Suprapubic skin (tissue), 4 donors: Measurements from ENCODE around the gene MGAT5. TPM values are rescaled to one million over a fixed set of nuclear protein-coding genes. Genes with fewer than 3 reads are reported as not detected.

Experiments used
- DNase-seq, 2 donors: peaks; one replicate each; pipeline ENCODE4 v3.0.0-alpha.2; 2019; ENCODE audit warnings: low spot score in 2 of 2
- H3K27ac ChIP-seq: fragments of 200-600 bp; sonication (generic); one replicate; pipeline ENCODE4 v1.5.1; 2019
- H3K27me3 ChIP-seq: fragments of 200-600 bp; sonication (generic); one replicate; pipeline ENCODE4 v1.5.1; 2019
- H3K36me3 ChIP-seq: fragments of 200-600 bp; sonication (generic); one replicate; pipeline ENCODE4 v1.5.1; 2019
- H3K4me1 ChIP-seq: fragments of 200-600 bp; sonication (generic); one replicate; pipeline ENCODE4 v1.5.1; 2019
- H3K4me3 ChIP-seq: fragments of 200-600 bp; sonication (generic); one replicate; pipeline ENCODE4 v1.5.1; 2019; ENCODE audit warnings: mild to moderate bottlenecking
- H3K9me3 ChIP-seq: fragments of 200-600 bp; sonication (generic); one replicate; pipeline ENCODE4 v1.5.1; 2019
- CTCF ChIP-seq, 2 donors: fragments of 200-600 bp in 1 of 2; fragments of 450-650 bp in 1 of 2; sonication (generic) in 1 of 2; IDR thresholded peaks; one replicate each; pipeline ENCODE4 v1.5.1; 2016 to 2019; ENCODE audit warnings: antibody characterized with exemption in 2 of 2, mild to moderate bottlenecking in 1 of 2, moderate library complexity in 1 of 2
- EP300 ChIP-seq: sonication (generic); formaldehyde crosslinking; IDR thresholded peaks from one replicate; pipeline ENCODE4 v1.6.1; 2017; ENCODE audit warnings: antibody characterized with exemption
- POLR2A ChIP-seq, 2 donors: fragments of 450-650 bp; IDR thresholded peaks; one replicate each; pipeline ENCODE4 v1.6.1; 2017; ENCODE audit warnings: antibody characterized with exemption in 2 of 2, mild to moderate bottlenecking in 2 of 2, moderate library complexity in 2 of 2
- POLR2AphosphoS5 ChIP-seq, 3 donors: sonication (generic); formaldehyde crosslinking; IDR thresholded peaks; one replicate each; pipeline ENCODE4 v1.6.1; 2017; ENCODE audit warnings: antibody characterized with exemption in 3 of 3
- WGBS: methylation state at CpG from one replicate; pipeline ENCODE4 v1.1.5; 2018; 5-methylcytosine and 5-hydroxymethylcytosine counted together
- total RNA-seq, 4 donors: library from RNA; depleted of rRNA; stranded (reverse); fragments of >200 nt; gene quantifications; one replicate each; pipeline ENCODE4 v1.1.0, GENCODE V29; 2016

The MGAT5 gene
- total RNA-seq, 4 donors from 2014 or later, result 16.9 to 42.1 (median 32.9) TPM

DNA sequence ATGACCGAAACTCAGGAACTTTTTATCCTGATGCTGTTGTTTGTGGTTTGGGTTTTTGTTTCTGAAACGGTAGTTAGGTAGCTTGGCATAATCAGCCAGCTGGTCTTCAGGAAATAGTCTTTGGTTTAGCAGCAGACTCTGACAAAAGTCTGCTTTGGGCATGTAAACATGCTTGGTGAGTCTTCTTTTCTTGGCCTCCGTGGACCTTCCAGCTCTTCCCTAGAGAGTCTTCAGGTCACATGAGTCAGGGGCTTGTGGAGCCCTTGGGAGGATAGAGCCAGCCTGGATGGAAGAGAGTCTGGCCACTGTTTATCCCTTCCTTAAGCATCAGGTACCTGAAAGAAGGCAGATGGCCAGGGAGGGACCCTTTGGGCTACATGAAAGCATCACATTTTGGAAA is 154.5 kb downstream of the MGAT5 start:
- Histone ChIP-seq H3K4me1 (peaks cover 60% of the 10 kb centered on the region), H3K9me3 (no peaks in the 10 kb centered on the region), H3K27me3 (no peaks in the 10 kb centered on the region), H3K27ac (no peak overlapping the region), H3K36me3 (peaks cover 3% of the 10 kb centered on the region), H3K4me3 (no peak overlapping the region)
- TF ChIP-seq CTCF (IDR thresholded peaks at IDR 0.05) (no peak), POLR2A (IDR thresholded peaks at IDR 0.05) (no peak), POLR2AphosphoS5 (IDR thresholded peaks at IDR 0.05) (no peak), EP300 (no peak)
- 67% methylated on average over 3 of the region's 3 CpGs for WGBS
- DNase-seq, result no peak

DNA sequence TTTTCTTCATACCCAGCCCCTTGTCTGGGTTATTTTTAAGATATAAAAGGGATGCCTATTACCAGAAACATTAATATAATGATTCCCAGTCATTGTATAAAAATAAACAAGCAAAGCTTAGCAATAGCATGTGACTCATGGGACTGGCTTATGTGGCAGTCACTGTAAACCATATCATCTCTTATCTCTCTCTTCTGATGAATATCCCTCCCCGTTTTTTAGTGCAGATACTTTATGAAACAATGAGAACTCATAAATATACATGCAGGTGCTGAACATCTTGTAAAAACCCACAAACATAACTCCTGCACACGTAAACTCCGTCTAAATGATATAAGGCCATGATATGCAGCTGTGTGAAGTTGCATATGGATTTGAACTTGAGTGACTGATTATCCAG is 154.9 kb downstream of the MGAT5 start:
- no peaks in the 10 kb centered on the region for H3K27me3 ChIP-seq
- no peak overlapping the region for H3K27ac ChIP-seq
- DNase-seq, result no peak
- WGBS, result 54% methylated on average over 3 of the region's 3 CpGs
- H3K4me3 ChIP-seq, result no peak overlapping the region
- H3K9me3 ChIP-seq, result no peaks in the 10 kb centered on the region
- TF ChIP-seq EP300 (no peak), CTCF (IDR thresholded peaks at IDR 0.05) (no peak), POLR2A (IDR thresholded peaks at IDR 0.05) (no peak), POLR2AphosphoS5 (IDR thresholded peaks at IDR 0.05) (no peak)
- peaks cover 59% of the 10 kb centered on the region for H3K4me1 ChIP-seq
- H3K36me3 ChIP-seq, result no peaks in the 10 kb centered on the region

- 86% methylated on average over 2 of the region's 2 CpGs for WGBS
- TF ChIP-seq POLR2A (IDR thresholded peaks at IDR 0.05), result no peak
- TF ChIP-seq CTCF (IDR thresholded peaks at IDR 0.05), result no peak
- TF ChIP-seq POLR2AphosphoS5 (IDR thresholded peaks at IDR 0.05), result no peak
- no peak for TF ChIP-seq EP300
These were observed 156.1 kb downstream of the MGAT5 start for GRCh38 chr2:134410006-134410405.

GRCh38 chr2:134410831-134411231 is 157.0 kb downstream of the MGAT5 start:
- Histone ChIP-seq H3K4me1 (peaks cover 51% of the 10 kb centered on the region), H3K36me3 (no peaks in the 10 kb centered on the region), H3K27ac (no peak overlapping the region), H3K4me3 (no peak overlapping the region), H3K27me3 (no peaks in the 10 kb centered on the region), H3K9me3 (no peaks in the 10 kb centered on the region)
- no peak for DNase-seq
- TF ChIP-seq POLR2A (IDR thresholded peaks at IDR 0.05), result no peak
- TF ChIP-seq EP300, result no peak
- TF ChIP-seq POLR2AphosphoS5 (IDR thresholded peaks at IDR 0.05), result no peak
- TF ChIP-seq CTCF (IDR thresholded peaks at IDR 0.05), result no peak
- WGBS, result 61% methylated on average over 5 of the region's 5 CpGs

More at GRCh38 chr2:134410006-134410405, 156.1 kb downstream of the MGAT5 start:
- Histone ChIP-seq H3K36me3 (no peaks in the 10 kb centered on the region), H3K9me3 (no peaks in the 10 kb centered on the region), H3K4me1 (peaks cover 59% of the 10 kb centered on the region), H3K4me3 (no peak overlapping the region), H3K27ac (no peak overlapping the region), H3K27me3 (no peaks in the 10 kb centered on the region)
- DNase-seq, result no peak

GRCh38 chr2:134411279-134411827 is 157.5 kb downstream of the MGAT5 start:
- DNase-seq, result no peak
- TF ChIP-seq EP300 (no peak), POLR2AphosphoS5 (IDR thresholded peaks at IDR 0.05) (no peak), POLR2A (IDR thresholded peaks at IDR 0.05) (no peak), CTCF (IDR thresholded peaks at IDR 0.05) (no peak)
- H3K27ac ChIP-seq, result no peak overlapping the region
- H3K36me3 ChIP-seq, result no peaks in the 10 kb centered on the region
- peaks cover 46% of the 10 kb centered on the region for H3K4me1 ChIP-seq
- no peaks in the 10 kb centered on the region for H3K27me3 ChIP-seq
- WGBS, result 66% methylated on average over 6 of the region's 6 CpGs
- no peaks in the 10 kb centered on the region for H3K9me3 ChIP-seq
- H3K4me3 ChIP-seq, result no peak overlapping the region
